GM18867 (cell line): ENCODE data around the gene OLFM2.
"Not testable (repeated sequence)": the region's sequence is repeated elsewhere in the genome, so short reads cannot be mapped to it uniquely, and the experiment has no call there.

Experiments
- ATAC-seq: cut with Tn5 transposase; IDR thresholded peaks from one replicate; pipeline ENCODE4 v1.9.1; 2021; ENCODE audit warnings: mild to moderate bottlenecking, moderate library complexity; ENCODE audit not compliant: unreplicated experiment

Gene OLFM2

GRCh38 chr19:9836021-9836420 lies 100.3 kb downstream of the OLFM2 start:
- ATAC-seq = no peak

- peak; percentile 15 for ATAC-seq
These were observed 100.8 kb downstream of the OLFM2 start for GRCh38 chr19:9835507-9835949.

- peak; percentile 94 for ATAC-seq
These were observed 101.4 kb downstream of the OLFM2 start, which contains the start of gene PIN1 for GRCh38 chr19:9834726-9835506. TSS of gene PIN1 (plus strand) at chr19:9835318. CDS start at chr19:9835345, 27 bp downstream.

GRCh38 chr19:9834307-9834725 lies 102.0 kb downstream of the OLFM2 start:
- no peak for ATAC-seq

- no peak for ATAC-seq
These were observed 107.7 kb downstream of the OLFM2 start for GRCh38 chr19:9828551-9829063.

GRCh38 chr19:9827289-9828238 lies 108.8 kb downstream of the OLFM2 start, which contains the start of gene UBL5:
TSS of gene UBL5 (plus strand) at chr19:9827918. CDS start at chr19:9828338, 420 bp downstream.
- peak; percentile 91 for ATAC-seq

- ATAC-seq = no peak
These were observed 112.5 kb downstream of the OLFM2 start for GRCh38 chr19:9823816-9824215.

GRCh38 chr19:9820034-9820433 lies 116.3 kb downstream of the OLFM2 start:
- ATAC-seq = not testable (repeated sequence)

GRCh38 chr19:9819596-9819909 lies 116.8 kb downstream of the OLFM2 start:
- no peak for ATAC-seq

- peak; percentile 82 for ATAC-seq
These were observed 117.3 kb downstream of the OLFM2 start, which contains the start of gene FBXL12 for GRCh38 chr19:9818734-9819595. TSS of gene FBXL12 (minus strand) at chr19:9819079. CDS start at chr19:9818813, 266 bp downstream.

GRCh38 chr19:9818175-9818733 lies 118.1 kb downstream of the OLFM2 start:
- no peak for ATAC-seq

- no peak for ATAC-seq
These were observed 125.2 kb downstream of the OLFM2 start for GRCh38 chr19:9811139-9811538.

GRCh38 chr19:9808855-9809824 lies 127.2 kb downstream of the OLFM2 start:
- ATAC-seq = no peak

GRCh38 chr19:9806803-9807202 lies 129.5 kb downstream of the OLFM2 start:
- ATAC-seq = no peak
